Ishikawa (cell line): Measurements from ENCODE around the gene CHRNA5.

ENCODE experiments used
- CEBPB ChIP-seq: IDR thresholded peaks from 2 replicates; pipeline ENCODE4 v1.6.1; 2012
- CREB1 ChIP-seq: IDR thresholded peaks from 2 replicates; pipeline ENCODE4 v1.6.1; 2012; ENCODE audit warnings: low read depth
- EGR1 ChIP-seq: IDR thresholded peaks from 2 replicates; pipeline ENCODE4 v1.6.1; 2012
- EP300 ChIP-seq: IDR thresholded peaks from 2 replicates; pipeline ENCODE4 v1.6.1; 2012; ENCODE audit warnings: borderline replicate concordance
- FOXM1 ChIP-seq: IDR thresholded peaks from 2 replicates; pipeline ENCODE4 v1.6.1; 2012; ENCODE audit warnings: low read depth, borderline replicate concordance
- NFIC ChIP-seq: IDR thresholded peaks from 2 replicates; pipeline ENCODE4 v1.6.1; 2012
- RAD21 ChIP-seq: IDR thresholded peaks from 2 replicates; pipeline ENCODE4 v1.6.1; 2012; ENCODE audit warnings: low read depth
- REST ChIP-seq: IDR thresholded peaks from 2 replicates; pipeline ENCODE4 v1.6.1; 2012; ENCODE audit warnings: low read depth, mild to moderate bottlenecking
- TAF1 ChIP-seq: IDR thresholded peaks from 2 replicates; pipeline ENCODE4 v1.6.1; 2012; ENCODE audit warnings: low read depth, mild to moderate bottlenecking
- TCF12 ChIP-seq: IDR thresholded peaks from 2 replicates; pipeline ENCODE4 v1.6.1; 2012; ENCODE audit warnings: low read depth
- TEAD4 ChIP-seq: IDR thresholded peaks from 2 replicates; pipeline ENCODE4 v1.6.1; 2012
- YY1 ChIP-seq: IDR thresholded peaks from 2 replicates; pipeline ENCODE4 v1.6.1; 2012; ENCODE audit warnings: low read depth
- TF ChIP-seq, protein P1 (sequence below): IDR thresholded peaks from 2 replicates; pipeline ENCODE4 v1.6.1; 2012
- TF ChIP-seq, protein P2 (sequence below): IDR thresholded peaks from 2 replicates; pipeline ENCODE4 v1.6.1; 2012

GRCh38 chr15:78617076-78617475 is 51.8 kb downstream of the CHRNA5 start:
- no peak for TF ChIP-seq TAF1
- no peak for TF ChIP-seq REST
- TF ChIP-seq CEBPB, result no peak
- no peak for TF ChIP-seq YY1
- TF ChIP-seq TCF12, result no peak
- TF ChIP-seq EP300, result no peak
- no peak for TF ChIP-seq FOXM1
- no peak for TF ChIP-seq NFIC
- TF ChIP-seq RAD21, result no peak
- TF ChIP-seq, protein P1, sequence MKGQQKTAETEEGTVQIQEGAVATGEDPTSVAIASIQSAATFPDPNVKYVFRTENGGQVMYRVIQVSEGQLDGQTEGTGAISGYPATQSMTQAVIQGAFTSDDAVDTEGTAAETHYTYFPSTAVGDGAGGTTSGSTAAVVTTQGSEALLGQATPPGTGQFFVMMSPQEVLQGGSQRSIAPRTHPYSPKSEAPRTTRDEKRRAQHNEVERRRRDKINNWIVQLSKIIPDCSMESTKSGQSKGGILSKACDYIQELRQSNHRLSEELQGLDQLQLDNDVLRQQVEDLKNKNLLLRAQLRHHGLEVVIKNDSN, result no peak
- no peak for TF ChIP-seq TEAD4
- no peak for TF ChIP-seq EGR1
- TF ChIP-seq CREB1, result no peak
- TF ChIP-seq, protein P2, sequence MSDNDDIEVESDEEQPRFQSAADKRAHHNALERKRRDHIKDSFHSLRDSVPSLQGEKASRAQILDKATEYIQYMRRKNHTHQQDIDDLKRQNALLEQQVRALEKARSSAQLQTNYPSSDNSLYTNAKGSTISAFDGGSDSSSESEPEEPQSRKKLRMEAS, result no peak
